ENCODE results near the gene SPSB4.

DNA sequence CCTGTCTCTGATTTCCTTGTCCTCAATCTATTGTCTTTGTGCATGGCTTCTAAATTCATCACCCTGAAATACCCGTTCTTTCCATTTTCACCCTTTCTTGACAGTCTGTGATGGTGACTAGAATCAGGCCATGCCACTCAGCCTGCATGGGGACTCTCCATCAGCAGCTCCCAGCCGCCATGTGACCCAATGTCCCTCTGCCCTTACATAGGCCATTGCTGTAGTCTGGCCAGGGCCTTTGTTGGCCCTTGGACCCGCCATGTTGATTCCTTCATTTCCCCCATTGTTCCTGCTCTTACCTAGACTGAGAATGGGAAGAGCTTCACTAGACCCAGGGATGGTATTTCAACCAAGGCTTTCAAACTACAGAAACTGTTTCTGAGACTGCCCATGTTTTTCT lies 45.8 kb downstream of the SPSB4 start:
- TF ChIP-seq, protein P1, sequence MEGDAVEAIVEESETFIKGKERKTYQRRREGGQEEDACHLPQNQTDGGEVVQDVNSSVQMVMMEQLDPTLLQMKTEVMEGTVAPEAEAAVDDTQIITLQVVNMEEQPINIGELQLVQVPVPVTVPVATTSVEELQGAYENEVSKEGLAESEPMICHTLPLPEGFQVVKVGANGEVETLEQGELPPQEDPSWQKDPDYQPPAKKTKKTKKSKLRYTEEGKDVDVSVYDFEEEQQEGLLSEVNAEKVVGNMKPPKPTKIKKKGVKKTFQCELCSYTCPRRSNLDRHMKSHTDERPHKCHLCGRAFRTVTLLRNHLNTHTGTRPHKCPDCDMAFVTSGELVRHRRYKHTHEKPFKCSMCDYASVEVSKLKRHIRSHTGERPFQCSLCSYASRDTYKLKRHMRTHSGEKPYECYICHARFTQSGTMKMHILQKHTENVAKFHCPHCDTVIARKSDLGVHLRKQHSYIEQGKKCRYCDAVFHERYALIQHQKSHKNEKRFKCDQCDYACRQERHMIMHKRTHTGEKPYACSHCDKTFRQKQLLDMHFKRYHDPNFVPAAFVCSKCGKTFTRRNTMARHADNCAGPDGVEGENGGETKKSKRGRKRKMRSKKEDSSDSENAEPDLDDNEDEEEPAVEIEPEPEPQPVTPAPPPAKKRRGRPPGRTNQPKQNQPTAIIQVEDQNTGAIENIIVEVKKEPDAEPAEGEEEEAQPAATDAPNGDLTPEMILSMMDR (IDR thresholded peaks at IDR 0.05; ENCODE audit: low read length): no peak
- no peak for TF ChIP-seq EZH2phosphoT487 (IDR thresholded peaks at IDR 0.05; ENCODE audit: low read length)
- TF ChIP-seq EZH2 (optimal IDR thresholded peaks at IDR 0.05; ENCODE audit: low read depth, low read length): no peak

Data from MM.1S (cell line).